ENCODE results near the gene RADIL. TPM values are rescaled to one million over a fixed set of nuclear protein-coding genes. Genes with fewer than 3 reads are reported as not detected.

RADIL gene
- polyA plus RNA-seq, 3 donors, result 2.1 to 3.5 (median 2.8) TPM

DNA sequence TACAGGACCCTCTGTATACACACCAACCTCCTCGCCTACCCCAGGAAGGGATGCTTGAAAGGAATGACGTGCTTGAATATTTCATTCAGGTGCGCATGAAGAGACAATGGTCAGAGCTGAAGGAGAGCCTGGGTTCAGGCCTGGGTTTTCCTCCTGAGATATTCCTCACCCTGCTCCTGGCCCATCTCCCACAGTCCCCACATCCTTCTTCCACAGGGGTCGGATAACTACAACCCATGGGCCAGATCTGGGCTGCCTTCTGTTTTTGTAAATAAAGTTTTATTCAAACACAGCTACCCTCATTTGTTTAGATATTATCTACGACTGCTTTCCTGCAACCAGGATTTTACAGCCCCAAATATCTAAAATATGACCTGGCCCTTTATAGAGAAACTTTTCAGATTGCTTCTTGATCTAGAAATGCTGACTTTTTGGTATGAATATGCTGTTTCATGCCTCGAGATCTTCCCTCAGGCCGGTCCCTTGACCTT lies 1.8 kb upstream of the RADIL start:
- DNase-seq (ENCODE audit: extremely low read depth in 1 of 11, low read depth in 9 of 11, low spot score in 4 of 11), result no peak

DNA sequence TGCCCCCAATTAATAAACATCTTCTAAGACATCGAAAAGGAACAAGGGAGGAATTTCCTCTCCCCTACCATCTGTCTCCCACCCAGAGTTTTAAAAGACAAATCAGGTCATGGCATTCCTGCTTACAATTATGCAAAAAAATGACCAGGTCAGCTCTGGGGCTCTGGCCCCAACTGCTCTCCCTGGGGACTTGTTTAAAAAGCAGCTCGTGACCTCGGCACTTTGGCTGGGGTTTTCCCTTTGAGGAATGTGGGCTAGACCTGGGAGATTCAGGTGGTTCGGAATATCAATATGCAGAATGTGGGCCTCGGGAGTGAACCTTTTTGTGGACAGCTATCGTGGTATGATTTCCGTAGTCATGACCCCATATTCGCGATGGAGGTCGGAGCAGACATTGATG lies 648 bp upstream of the RADIL start:
- no peak for DNase-seq (ENCODE audit: extremely low read depth in 1 of 11, low read depth in 9 of 11, low spot score in 4 of 11)

DNA sequence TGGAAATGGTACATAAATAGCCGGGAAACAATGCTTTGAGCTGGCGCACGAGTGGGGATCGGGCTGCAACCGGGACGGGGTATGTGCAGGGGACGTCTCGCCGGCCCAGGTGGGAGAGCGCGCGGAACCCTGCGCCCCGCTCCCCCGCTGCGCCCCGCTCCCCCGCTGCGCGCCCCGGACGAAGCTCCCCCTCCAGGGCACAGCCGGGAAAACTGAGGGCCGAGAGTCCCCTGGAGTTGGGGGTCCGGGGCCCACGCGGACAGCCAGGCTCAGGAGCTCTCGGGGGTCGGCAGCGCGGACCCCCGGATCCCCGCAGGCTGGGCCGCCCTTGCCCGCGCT lies 514 bp downstream of the RADIL start:
- DNase-seq (ENCODE audit: extremely low read depth in 1 of 11, low read depth in 9 of 11, low spot score in 4 of 11), result no peak

DNA sequence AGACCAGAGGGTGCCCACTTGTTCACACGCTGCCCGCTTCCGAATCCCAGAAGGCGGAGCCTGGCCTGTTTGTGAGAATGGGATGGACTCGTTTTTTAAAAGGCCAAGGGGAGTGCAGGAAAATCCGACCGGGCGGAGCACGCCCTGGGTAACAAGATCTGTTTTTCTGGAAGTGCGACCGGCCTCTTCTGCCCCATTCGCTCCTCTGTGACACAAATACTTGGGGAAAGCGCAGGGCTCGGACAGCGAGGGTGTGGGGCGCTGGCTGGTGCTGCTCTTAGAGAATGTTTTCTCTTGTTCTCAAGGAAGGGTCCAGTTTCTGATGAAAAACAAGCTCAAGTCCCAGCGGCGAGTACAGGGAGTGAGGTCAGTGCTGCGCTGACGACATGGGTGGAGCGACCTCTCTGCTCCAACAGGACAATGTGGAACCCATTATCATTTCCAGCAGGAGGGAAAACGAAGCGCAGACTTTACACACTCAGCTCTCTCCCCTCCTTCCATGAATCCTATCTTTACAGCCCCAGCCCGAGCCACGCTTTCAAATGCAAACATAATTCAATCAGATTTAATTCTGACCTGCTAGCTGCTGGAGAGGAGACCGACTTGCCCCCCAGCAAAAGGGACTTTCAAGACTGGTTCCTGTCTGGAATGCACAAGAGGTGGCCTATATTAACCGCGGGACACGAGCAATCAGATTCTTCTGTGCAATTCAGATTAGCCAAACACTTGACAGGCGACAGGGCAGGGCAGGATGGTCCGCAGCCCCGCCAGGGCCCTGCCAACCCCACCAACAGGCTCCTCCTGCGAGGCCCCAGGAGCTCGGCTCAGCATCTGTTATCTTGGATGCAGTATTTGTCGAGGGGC lies 1.1 kb downstream of the RADIL start:
- DNase-seq (ENCODE audit: extremely low read depth in 1 of 11, low read depth in 9 of 11, low spot score in 4 of 11), result peak in 2 of 11 donors; percentile 21 to 50

DNA sequence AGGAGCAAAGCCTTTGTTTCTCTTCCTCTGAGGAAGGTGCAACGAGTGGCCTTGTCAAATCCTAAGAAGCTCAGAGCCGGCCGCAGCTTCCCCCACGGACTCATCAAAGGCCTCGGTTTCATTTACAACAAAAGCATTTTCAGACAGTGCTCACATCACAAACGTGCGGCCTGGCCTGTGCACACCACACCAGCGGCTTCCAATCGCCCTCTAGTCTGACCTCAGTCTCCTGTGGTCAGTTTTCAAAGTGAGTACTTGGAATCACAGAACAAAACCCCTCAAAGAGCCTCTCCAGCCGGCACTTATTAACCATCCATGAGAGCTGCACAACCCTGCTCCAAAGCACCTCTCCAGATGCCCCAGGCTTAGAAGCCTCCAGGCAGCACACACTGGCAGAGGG lies 3.3 kb downstream of the RADIL start:
- DNase-seq (ENCODE audit: extremely low read depth in 1 of 11, low read depth in 9 of 11, low spot score in 4 of 11), result no peak

DNA sequence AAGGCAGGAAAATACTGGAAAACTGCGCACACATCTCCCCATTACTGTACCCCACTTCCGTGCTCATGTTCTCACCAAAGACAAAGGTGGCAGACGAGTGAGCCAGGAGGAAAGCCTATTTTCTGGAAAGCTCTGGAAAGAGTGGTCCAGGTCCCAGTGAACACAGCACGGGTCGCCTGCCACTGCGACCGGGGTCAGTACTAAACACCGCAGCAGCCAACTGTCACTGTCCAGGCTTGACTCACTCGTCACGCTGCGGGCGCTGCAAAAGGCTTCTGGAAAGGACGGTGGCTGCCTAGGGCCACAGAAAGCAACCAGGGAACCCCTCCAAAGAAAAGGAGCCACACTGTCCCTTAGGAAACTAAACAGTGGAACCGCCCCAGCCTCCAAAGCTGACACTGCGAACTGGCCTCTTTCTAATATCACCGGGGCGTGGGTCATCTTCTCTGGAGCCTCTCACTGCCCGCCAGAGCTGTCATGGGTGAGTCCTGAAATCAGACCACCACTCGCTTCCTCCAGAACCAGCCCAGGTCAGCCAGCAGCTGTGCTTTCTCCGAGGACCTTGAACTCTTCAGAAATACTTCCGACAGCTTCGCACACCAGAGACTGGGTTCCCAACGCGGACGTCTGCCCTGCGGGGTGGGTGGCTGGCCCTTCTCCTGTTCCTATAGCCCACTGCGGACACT lies 4.0 kb downstream of the RADIL start:
- DNase-seq (ENCODE audit: extremely low read depth in 1 of 11, low read depth in 9 of 11, low spot score in 4 of 11), result no peak

DNA sequence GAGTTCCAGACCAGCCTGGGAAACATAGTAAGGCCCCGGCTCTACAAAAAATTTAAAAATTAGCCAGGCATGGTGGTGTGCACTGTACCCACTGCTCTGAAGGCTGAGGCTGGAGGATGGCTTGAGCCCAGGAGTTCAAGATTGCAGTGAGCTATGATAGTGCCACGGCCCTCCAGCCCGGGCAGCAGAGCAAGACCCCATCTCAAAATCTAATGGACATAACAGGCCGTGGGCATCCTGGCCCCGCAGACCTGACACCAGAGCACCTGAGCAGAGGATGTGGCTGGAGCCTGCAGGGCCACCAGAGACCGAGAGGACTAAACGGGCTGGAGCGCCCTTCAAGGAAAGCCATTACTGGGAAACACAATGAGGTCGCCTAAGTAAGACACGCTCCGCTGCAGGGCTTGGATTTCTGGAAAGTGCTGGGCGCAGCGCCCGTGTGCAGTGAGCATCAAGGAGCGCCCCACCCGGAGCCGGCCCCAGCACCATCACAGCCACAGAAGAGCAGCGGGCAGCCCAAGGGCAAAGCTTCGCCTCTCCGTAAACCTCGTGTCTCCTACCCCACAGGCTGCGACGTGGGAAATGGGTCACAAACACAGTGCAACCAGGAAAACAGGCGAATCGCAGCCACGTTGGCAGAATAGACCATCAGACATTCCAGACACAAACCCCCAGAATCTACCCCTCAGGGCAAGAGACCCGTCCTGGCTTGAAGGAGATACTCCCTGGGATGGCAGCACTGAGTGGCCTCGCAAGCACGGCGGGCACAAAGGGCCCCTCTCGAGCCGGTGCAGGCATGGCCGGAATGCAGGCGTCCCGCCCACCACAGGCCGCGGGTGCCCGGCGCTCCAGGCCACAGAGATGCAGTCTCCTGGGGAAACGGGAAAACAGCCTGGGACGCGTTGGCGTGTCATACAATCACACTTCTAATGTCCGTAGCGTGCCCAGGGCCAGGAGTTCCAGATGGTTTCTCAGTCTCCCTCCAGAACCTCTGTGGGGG lies 4.9 kb downstream of the RADIL start:
- no peak for DNase-seq (ENCODE audit: extremely low read depth in 1 of 11, low read depth in 9 of 11, low spot score in 4 of 11)

DNA sequence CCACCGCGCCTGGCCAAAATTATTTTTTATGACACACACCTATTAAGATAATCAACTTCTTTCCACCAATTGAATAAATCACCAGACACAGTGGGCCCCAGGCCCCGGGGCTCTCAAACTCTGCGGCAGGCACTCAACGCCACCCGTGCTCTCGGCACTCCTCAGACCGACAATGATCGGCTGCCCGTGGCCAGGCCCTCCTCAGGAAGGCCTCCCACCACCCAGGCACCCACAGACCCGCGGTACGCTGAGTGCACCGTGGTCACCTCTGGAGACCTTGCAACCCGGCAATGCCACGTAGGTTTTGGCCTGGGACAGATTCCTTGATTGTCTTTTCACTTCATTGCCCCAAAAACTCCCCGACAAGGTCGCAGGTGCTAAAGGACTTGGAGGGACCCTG lies 6.9 kb downstream of the RADIL start:
- DNase-seq (ENCODE audit: extremely low read depth in 1 of 11, low read depth in 9 of 11, low spot score in 4 of 11), result no peak

DNA sequence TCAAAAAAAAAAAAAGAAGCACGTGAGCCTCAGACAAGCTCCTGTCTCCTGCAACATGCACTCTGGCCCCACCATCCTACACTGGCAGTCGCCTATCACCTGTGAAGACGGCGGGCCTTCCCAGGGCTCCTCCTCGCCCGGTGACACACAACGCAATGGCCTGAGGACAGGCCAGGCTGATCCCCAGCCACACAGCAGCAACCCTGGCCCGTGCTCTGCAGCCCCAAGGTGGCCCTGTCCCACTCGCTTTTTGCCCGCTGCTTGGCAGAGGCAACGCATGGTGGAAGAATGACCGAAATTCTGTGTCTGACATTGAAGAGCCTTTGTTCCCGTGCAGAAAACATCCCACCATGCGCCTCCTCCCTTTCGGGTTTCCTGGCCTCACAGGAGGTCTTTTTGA lies 8.1 kb downstream of the RADIL start:
- DNase-seq (ENCODE audit: extremely low read depth in 1 of 11, low read depth in 9 of 11, low spot score in 4 of 11), result no peak

DNA sequence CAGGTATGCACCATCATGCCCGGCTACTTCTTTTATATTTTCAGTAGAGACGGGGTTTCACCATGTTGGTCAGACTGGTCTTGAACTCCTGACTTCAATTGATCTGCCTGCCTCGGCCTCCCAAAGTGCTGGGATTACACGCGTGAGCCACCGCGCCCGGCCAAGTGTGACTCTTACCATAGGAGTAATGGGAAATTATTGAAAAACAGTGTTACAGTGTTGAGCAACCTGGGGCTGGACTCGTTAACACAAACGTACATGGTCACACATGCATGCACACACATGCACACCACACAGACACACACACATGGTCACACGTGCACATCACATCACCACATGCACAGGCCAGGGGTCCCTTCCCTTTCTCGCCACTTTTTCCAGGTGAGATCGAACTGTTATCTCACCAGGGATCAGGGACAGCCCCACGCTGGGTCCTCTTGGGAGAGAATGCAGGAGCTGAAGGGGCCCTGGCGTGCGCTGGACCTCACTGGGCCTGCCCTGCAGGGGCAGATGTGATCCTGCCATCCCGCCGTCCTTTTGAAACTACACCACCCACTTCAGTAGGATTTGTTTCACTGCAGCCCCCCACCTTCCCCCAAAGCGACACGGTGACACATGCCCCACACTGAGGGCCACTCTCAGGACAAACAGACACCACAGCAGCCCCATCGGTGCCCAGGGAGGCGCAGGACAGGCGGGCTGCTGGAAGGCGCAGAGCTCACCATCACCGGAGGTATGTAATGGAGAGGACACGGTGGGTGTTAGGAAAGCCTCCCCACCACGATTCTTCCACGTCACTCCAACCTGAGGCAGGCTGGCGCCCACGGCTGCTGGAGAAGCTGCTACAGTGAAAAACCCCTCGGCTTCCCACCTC lies 10.2 kb downstream of the RADIL start:
- no peak for DNase-seq (ENCODE audit: extremely low read depth in 1 of 11, low read depth in 9 of 11, low spot score in 4 of 11)

DNA sequence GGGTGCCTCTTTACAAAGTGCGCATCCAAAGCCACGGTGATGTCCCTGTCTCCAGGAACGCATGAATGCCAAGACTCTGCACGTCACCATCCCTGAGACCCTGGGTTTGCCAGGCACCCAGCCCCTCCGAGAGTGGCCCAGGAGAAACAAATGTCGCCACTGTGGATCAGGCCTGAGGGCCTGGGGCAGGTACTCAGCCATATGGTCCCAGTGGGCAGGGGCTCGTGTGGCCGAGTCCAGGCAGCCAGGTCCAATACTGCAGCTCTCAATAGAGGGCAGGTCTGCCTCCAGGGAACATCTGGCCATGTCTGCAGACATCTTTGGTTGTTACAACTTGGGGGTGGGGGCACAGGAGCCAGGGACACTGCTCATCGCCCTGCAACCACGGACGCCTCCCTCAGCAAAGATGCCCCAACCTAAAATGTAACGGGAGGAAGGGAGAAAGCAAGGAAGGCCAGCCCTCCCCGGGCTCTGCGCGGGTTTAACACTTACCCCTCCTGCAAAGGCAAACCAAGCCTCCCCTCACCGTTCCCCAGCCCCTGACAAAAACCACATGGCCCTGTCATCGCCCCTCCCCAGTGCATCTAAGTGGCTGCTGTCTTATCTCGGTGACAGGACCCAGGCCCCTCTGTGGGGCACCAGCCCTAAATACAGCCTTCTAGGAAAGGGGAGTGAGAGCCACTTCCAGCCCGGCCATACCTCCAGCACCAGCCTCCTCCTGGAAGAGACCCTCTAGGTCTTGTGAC lies 11.4 kb downstream of the RADIL start:
- no peak for DNase-seq (ENCODE audit: extremely low read depth in 1 of 11, low read depth in 9 of 11, low spot score in 4 of 11)

DNA sequence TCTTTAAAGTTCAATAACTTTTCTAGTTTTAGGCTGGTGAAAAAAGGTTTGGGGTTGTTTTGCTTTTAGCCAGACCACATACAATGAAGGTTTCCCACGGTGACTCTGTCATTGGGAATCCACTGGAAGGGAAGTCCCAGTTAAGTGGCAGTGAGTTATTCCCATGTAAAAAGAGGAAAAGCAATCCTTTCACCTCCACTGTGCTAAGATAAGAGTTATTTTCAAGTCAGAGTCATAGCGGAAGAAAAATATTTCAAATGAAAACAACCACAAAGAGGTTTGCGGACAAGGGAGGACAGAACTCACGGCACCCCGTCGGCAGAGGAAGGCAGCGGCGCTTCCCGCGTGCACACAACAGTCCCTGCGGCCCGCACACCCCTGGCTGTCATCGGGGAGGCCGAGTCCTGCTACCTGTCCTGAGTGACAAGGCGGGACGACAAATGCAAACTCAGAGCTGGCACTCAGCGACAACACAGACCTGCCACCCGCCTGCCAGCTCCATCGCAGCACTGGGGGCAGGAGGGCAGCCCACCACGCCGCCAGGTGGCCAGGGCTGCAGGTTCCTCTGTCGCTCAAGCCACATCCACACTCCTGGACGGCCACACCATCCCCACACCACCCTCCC lies 12.3 kb downstream of the RADIL start:
- DNase-seq (ENCODE audit: extremely low read depth in 1 of 11, low read depth in 9 of 11, low spot score in 4 of 11), result no peak

DNA sequence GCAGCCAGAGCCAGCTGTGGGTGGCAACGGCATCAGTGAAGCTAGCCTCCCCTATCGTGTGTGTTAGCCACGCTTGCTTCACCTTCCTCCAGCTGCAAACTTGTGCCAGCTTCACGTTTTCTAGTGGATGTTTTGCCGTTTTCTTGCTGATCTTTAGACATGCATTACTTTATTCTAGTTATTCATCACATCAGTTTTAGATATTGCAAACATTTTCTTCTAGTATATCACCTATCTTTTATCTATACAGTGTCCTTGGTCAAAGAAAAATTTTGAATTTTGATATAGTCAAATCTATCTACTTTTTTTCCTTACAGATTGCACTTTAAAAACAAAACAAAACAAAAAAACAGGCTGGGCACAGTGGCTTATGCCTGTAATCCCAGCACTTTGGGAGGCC lies 15.0 kb downstream of the RADIL start:
- no peak for DNase-seq (ENCODE audit: extremely low read depth in 1 of 11, low read depth in 9 of 11, low spot score in 4 of 11)

DNA sequence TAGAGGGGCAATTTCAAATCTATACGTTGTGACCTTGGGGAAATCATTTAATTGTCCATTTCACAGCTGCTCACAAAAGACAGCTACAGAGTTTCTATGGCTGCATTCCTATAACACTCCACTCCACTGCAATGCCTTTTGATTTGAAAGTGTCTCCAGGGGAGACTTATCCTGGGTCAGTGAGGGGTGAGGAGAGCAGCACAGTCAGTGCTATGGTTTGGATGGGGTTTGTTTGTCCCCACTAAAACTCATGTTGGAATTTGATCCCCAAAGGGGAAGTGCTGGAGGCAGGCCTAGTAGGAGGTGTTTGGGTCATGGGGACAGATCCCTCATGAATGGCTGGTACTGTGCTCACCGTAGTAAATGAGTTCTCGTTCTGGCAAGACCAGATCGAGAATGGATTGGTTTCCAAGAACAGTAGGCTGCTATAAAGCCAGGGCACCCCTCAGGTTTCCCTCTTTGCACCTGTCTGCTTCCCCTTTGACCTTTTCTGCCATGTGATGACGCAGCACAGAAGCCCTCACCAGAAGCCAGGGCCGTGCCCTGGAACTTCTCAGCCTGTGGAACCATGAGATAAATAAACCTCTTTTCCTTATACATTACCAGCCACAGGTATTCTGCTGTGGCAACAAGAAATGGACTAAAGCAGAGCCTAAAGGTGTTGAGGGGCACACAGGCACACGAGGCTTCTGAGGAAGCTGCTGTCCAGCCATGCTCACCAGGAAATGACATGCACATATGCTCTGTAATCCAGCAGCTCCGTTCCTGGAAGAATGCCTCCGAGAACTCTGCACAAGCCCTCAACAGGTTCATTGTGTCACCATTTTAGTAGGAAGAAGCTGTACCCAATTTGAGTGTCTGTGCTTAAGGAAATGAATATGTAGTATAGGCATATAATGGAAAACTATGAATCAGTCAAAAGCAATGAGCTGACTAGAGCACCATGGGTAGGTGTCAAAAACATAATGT lies 16.7 kb downstream of the RADIL start:
- DNase-seq (ENCODE audit: extremely low read depth in 1 of 11, low read depth in 9 of 11, low spot score in 4 of 11), result no peak

DNA sequence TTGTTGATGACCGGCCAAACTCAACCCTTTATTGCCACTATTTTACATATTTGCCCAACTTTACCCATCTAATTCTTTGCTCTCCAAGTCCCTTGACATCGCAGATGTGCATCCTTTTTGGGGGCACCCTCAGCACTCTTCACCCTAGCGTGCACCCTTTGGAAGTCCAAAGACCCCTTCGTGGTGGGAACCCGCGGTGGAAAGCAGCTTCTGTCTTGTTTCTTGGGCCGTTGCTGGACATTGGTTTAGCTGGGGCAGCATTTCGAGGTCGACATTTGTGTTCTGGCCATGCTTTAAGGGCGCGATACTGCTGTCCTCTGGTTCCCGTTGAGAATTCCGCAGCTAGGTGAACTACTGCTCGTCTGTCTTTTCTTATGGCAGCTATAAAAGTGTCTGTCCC lies 21.4 kb downstream of the RADIL start:
- DNase-seq (ENCODE audit: extremely low read depth in 1 of 11, low read depth in 9 of 11, low spot score in 4 of 11), result no peak

DNA sequence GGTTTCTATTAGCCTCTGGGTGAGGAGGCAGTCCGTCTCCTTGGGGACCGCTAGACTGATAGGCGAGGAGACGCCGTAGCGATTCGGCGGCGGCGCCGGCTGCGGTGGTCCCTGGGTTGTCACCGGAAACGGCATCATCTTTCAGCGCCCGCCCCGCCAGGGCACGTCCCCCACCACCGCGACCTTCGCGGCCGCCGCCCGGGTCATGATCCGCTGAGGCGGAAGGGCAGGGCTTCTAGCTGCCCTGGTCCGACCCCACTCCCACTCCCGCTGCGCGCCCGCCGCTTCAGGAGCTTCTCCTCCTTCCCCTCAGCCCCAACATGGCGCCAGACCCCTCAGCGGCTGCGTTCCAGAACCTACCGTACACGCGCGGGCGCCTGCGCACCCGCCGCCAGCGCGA lies 21.8 kb downstream of the RADIL start, which contains the start of gene PAPOLB:
TSS of gene PAPOLB (minus strand) at position 358 of the 400 bp plus-strand sequence. CDS start at position 138, 220 bp downstream.
- no peak for DNase-seq (ENCODE audit: extremely low read depth in 1 of 11, low read depth in 9 of 11, low spot score in 4 of 11)

Data from renal cortex interstitium (tissue), 11 donors.